Gastrocnemius medialis (tissue), 4 donors: ENCODE results near the gene WSCD2.

Experiments used
- CTCF ChIP-seq, 5 experiments: fragments of 450-650 bp in 3 of 5; fragments of 200-600 bp in 2 of 5; sonication (generic) in 2 of 5; IDR thresholded peaks in 4 of 5; conservative IDR thresholded peaks in 1 of 5; 1 replicate in 4 of 5; 2 replicates in 1 of 5; pipeline ENCODE4 v1.5.1; 2016 to 2019; ENCODE audit warnings: antibody characterized with exemption in 5 of 5, mild to moderate bottlenecking in 3 of 5, moderate library complexity in 3 of 5
- POLR2A ChIP-seq, 2 donors: fragments of 450-650 bp; IDR thresholded peaks; one replicate each; pipeline ENCODE4 v1.6.1; 2017; ENCODE audit warnings: antibody characterized with exemption in 2 of 2, mild to moderate bottlenecking in 2 of 2, moderate library complexity in 2 of 2

- TF ChIP-seq CTCF (IDR thresholded peaks at IDR 0.05 in 4 of 5, conservative IDR thresholded peaks at IDR 0.05 in 1 of 5) (no peak), POLR2A (IDR thresholded peaks at IDR 0.05) (no peak)
Measured at GRCh38 chr12:108094056-108094649, 34.9 kb upstream of the WSCD2 start.
